ENCODE measurements around the gene EEA1. TPM values are rescaled to one million over a fixed set of nuclear protein-coding genes. Genes with fewer than 3 reads are reported as not detected.

Gene EEA1
- total RNA-seq, 6 experiments from 2014 or later, result 40.7 to 45.2 (median 44.1) TPM

- Mint-ChIP-seq H3K9me3 (peaks cover 18% of the 10 kb centered on the region), H3K4me3 (no peak overlapping the region), H3K27me3 (ENCODE audit: insufficient read depth) (no peaks in the 10 kb centered on the region), H3K27ac (no peak overlapping the region), H3K4me1 (ENCODE audit: low read depth) (peaks cover 17% of the 10 kb centered on the region), H3K36me3 (ENCODE audit: low read depth) (peaks cover 17% of the 10 kb centered on the region)
- no peak for TF ChIP-seq CTCF (IDR thresholded peaks at IDR 0.05)
- DNase-seq, result no peak
These were observed 23.3 kb upstream of the EEA1 start for GRCh38 chr12:92952394-92952793.

- TF ChIP-seq CTCF (IDR thresholded peaks at IDR 0.05), result no peak
- no peak overlapping the region for H3K4me3 Mint-ChIP-seq
- peaks cover 7% of the 10 kb centered on the region for H3K36me3 Mint-ChIP-seq (ENCODE audit: low read depth)
- peaks cover 5% of the 10 kb centered on the region for H3K4me1 Mint-ChIP-seq (ENCODE audit: low read depth)
- no peaks in the 10 kb centered on the region for H3K27me3 Mint-ChIP-seq (ENCODE audit: insufficient read depth)
- no peak overlapping the region for H3K27ac Mint-ChIP-seq
- H3K9me3 Mint-ChIP-seq, result peaks cover 7% of the 10 kb centered on the region
- no peak for DNase-seq
These were observed 21.9 kb upstream of the EEA1 start for GRCh38 chr12:92951006-92951405.

- DNase-seq, result no peak
- Mint-ChIP-seq H3K4me1 (ENCODE audit: low read depth) (no peaks in the 10 kb centered on the region), H3K27ac (no peak overlapping the region), H3K27me3 (ENCODE audit: insufficient read depth) (no peaks in the 10 kb centered on the region), H3K9me3 (peaks cover 6% of the 10 kb centered on the region), H3K4me3 (no peak overlapping the region), H3K36me3 (ENCODE audit: low read depth) (peaks cover 6% of the 10 kb centered on the region; the same call in 1 of the 2 replicates)
- no peak for TF ChIP-seq CTCF (IDR thresholded peaks at IDR 0.05)
These were observed 20.9 kb upstream of the EEA1 start for GRCh38 chr12:92950011-92950410.

GRCh38 chr12:92949466-92949865 lies 20.4 kb upstream of the EEA1 start:
- Mint-ChIP-seq H3K4me3 (no peak overlapping the region), H3K4me1 (ENCODE audit: low read depth) (no peaks in the 10 kb centered on the region), H3K27me3 (ENCODE audit: insufficient read depth) (no peaks in the 10 kb centered on the region), H3K27ac (no peak overlapping the region), H3K9me3 (peaks cover 6% of the 10 kb centered on the region), H3K36me3 (ENCODE audit: low read depth) (peaks cover 6% of the 10 kb centered on the region; the same call in 1 of the 2 replicates)
- TF ChIP-seq CTCF (IDR thresholded peaks at IDR 0.05), result no peak
- no peak for DNase-seq

- Mint-ChIP-seq H3K36me3 (ENCODE audit: low read depth) (no peaks in the 10 kb centered on the region), H3K4me1 (ENCODE audit: low read depth) (peaks cover 11% of the 10 kb centered on the region), H3K9me3 (no peaks in the 10 kb centered on the region), H3K4me3 (no peak overlapping the region), H3K27me3 (ENCODE audit: insufficient read depth) (no peaks in the 10 kb centered on the region), H3K27ac (no peak overlapping the region)
- TF ChIP-seq CTCF (IDR thresholded peaks at IDR 0.05), result no peak
- no peak for DNase-seq
These were observed 18.6 kb upstream of the EEA1 start for GRCh38 chr12:92947589-92948215.
